ENCODE results near the gene RAP1B. TPM values are rescaled to one million over a fixed set of nuclear protein-coding genes. Genes with fewer than 3 reads are reported as not detected.

RAP1B gene
- total RNA-seq, 1 donor from 2014 or later, result 193 TPM

- intact Hi-C loops (cut with DNase I), result no loop called here
- DNase-seq (no peak), ATAC-seq (peak in 1 of 2 donors; percentile 40)
- peaks cover 32% of the 10 kb centered on the region for H3K36me3 ChIP-seq
- H3K4me3 ChIP-seq, result no peak overlapping the region
- TF ChIP-seq CTCF (IDR thresholded peaks at IDR 0.05), result no peak
- H3K4me1 ChIP-seq, result no peaks in the 10 kb centered on the region
- H3K9me3 ChIP-seq, result no peaks in the 10 kb centered on the region
- no peaks in the 10 kb centered on the region for H3K27me3 ChIP-seq (ENCODE audit: low read depth)
- H3K27ac ChIP-seq, result no peak overlapping the region
These were observed 54.4 kb downstream of the RAP1B start for GRCh38 chr12:68665016-68665569.

- no peak for TF ChIP-seq CTCF (IDR thresholded peaks at IDR 0.05)
- H3K4me1 ChIP-seq, result no peaks in the 10 kb centered on the region
- peaks cover 13% of the 10 kb centered on the region for H3K36me3 ChIP-seq
- no peaks in the 10 kb centered on the region for H3K9me3 ChIP-seq
- DNase-seq (no peak), ATAC-seq (no peak)
- no peak overlapping the region for H3K4me3 ChIP-seq
- intact Hi-C loops (cut with DNase I), result no loop called here
- no peaks in the 10 kb centered on the region for H3K27me3 ChIP-seq (ENCODE audit: low read depth)
- H3K27ac ChIP-seq, result no peak overlapping the region
These were observed 56.6 kb downstream of the RAP1B start for GRCh38 chr12:68667291-68667690.

- DNase-seq (no peak), ATAC-seq (no peak)
- intact Hi-C loops (cut with DNase I), result no loop called here
These were observed 57.2 kb downstream of the RAP1B start for GRCh38 chr12:68667896-68668295.

GRCh38 chr12:68671179-68671578 is 60.5 kb downstream of the RAP1B start:
- intact Hi-C loops (cut with DNase I), result no loop called here
- H3K27me3 ChIP-seq (ENCODE audit: low read depth), result no peaks in the 10 kb centered on the region
- DNase-seq, result no peak

More at GRCh38 chr12:68667896-68668295, 57.2 kb downstream of the RAP1B start:
- no peak overlapping the region for H3K27ac ChIP-seq
- TF ChIP-seq CTCF (IDR thresholded peaks at IDR 0.05), result no peak
- H3K9me3 ChIP-seq, result no peaks in the 10 kb centered on the region
- H3K4me3 ChIP-seq, result no peak overlapping the region
- H3K27me3 ChIP-seq (ENCODE audit: low read depth), result no peaks in the 10 kb centered on the region
- H3K4me1 ChIP-seq, result no peaks in the 10 kb centered on the region
- H3K36me3 ChIP-seq, result peaks cover 7% of the 10 kb centered on the region

GRCh38 chr12:68673788-68674187 is 63.1 kb downstream of the RAP1B start:
- H3K9me3 ChIP-seq, result no peaks in the 10 kb centered on the region
- intact Hi-C loops (cut with DNase I), result no loop called here
- DNase-seq, result no peak
- no peaks in the 10 kb centered on the region for H3K4me1 ChIP-seq
- no peak overlapping the region for H3K27ac ChIP-seq
- no peaks in the 10 kb centered on the region for H3K27me3 ChIP-seq (ENCODE audit: low read depth)
- no peak overlapping the region for H3K4me3 ChIP-seq
- no peak for TF ChIP-seq CTCF (IDR thresholded peaks at IDR 0.05)
- ATAC-seq, result no peak
- no peaks in the 10 kb centered on the region for H3K36me3 ChIP-seq

More at GRCh38 chr12:68671179-68671578, 60.5 kb downstream of the RAP1B start:
- no peak for TF ChIP-seq CTCF (IDR thresholded peaks at IDR 0.05)
- no peak for ATAC-seq
- H3K4me1 ChIP-seq, result no peaks in the 10 kb centered on the region
- no peak overlapping the region for H3K27ac ChIP-seq
- H3K4me3 ChIP-seq, result no peak overlapping the region
- no peaks in the 10 kb centered on the region for H3K36me3 ChIP-seq
- no peaks in the 10 kb centered on the region for H3K9me3 ChIP-seq
